Measurements from ENCODE around the gene LINS1.

The LINS1 gene

DNA sequence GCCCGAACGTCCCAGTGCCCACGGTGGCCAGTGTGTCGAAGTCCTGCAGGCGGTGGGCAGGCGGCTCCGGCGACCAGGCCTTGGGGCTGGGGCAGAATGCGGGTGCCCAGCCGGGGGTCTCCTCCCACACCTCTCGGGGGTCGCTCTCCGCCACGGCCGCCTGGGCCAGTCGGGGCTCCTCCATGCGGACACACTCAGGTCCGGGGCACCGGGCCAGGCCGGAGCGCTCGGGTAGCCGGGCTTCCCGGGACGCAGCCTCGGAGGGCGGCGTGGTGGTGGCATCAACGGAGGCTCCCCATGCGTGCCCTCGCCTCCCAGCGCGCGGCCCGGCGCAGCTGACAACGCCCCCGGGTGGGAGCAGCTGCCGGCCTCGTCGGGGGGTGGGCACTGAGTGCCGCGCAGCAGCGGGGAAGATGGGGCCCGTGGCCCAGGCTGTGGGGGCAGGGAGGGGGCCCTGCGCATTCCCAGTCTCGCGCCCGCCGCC is 43.2 kb downstream of the LINS1 start:
- DNase-seq (ENCODE audit: low spot score): no peak

DNA sequence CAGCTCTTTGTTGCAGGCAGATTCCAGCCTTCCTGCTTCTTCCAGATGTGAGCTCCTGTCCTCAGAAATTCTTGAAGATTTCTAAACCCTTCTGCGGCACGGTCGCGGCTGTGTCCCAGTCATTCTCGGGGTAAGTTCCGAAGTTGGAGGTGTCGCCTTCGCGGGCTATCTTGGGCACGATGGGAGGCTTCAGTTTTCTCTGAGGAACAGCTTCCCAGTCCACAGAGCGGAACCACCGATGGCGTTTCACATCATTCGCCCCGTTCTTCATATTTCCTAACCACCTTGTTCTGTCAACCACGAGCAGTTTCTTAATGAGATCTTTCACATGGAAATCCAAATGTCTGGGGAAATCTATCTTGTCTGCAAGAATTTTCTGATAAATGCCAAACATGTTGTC is 48.5 kb downstream of the LINS1 start:
- DNase-seq (ENCODE audit: low spot score): no peak

DNA sequence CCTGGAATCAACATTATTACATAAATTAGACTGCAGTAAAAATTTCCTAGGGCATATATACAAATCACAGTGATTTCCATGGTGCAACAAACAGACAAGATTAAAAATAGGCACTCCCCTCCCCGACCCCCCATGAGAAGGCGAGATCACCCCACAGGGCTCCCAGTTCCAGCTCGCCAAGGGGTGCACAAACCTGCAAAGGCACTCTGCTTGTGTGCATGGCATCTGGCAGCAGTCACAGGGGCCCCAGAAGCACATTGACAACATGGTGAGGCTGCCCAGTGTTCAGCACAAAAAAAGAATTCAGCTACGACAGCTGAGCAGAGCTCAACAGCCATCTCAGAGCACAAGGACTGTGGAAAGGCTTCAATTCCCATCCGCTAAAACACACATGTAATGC is 54.0 kb downstream of the LINS1 start:
- no peak for DNase-seq (ENCODE audit: low spot score)

DNA sequence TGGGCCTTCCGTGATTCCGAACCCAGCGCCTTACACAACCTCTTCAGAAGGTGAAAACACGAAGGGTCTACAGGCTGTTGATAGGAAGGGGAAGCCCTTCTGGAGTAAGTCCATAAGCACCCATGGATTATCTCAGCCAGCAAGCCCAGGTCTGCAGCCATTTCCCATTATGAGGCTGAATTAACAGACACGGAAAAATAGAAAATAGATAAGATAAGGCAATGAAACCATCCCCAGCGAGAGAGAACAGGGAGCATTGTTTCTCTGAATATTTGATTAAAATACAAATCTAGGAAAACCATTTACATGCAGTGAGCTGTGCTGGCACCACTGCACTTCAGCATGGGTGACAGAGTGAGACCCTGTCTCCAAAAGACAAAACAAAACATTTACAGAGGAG is 57.0 kb downstream of the LINS1 start:
- DNase-seq (ENCODE audit: low spot score): no peak

DNA sequence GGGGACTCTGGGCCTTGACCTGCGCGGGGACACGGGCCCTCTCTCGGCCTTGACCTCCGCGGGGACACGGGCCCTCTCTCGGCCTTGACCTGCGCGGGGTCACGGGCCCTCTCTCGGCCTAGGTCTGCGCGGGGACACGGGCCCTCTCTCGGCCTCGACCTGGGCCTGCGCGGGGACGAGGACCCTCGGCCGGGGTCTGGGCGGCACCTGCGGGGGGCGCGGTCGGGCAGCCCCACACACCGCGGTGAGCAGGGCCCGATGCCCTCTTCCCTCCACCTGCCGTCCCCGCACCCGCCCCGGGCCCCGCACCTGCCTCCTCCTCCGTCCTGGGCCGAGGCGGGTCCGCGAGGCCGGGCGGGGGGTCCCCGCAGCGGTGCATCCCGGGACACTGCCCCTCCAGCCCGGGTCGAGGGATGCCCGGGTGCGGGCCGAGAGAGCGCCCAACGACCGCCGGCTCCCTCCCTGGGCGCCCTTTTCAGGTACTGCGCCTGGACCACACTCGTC is 57.6 kb downstream of the LINS1 start:
- DNase-seq (ENCODE audit: low spot score): no peak

DNA sequence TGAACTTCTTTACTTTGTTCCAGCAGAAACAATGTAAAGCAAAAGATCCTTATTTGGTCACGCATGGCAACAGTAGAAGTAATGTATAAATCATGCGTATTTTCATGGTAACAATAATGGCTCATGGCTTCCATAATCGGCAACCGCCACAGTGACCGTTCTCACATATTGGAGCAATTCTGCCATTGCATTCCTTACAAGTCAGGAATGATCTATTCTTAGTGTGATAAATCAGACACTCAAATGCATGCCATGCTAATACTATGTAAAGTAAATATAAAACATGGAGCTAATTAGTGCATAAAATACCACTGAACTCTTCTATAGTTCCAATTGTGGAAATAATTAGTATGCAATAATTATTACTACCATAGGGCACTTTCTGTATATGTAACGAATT is 59.7 kb downstream of the LINS1 start:
- DNase-seq (ENCODE audit: low spot score): no peak

DNA sequence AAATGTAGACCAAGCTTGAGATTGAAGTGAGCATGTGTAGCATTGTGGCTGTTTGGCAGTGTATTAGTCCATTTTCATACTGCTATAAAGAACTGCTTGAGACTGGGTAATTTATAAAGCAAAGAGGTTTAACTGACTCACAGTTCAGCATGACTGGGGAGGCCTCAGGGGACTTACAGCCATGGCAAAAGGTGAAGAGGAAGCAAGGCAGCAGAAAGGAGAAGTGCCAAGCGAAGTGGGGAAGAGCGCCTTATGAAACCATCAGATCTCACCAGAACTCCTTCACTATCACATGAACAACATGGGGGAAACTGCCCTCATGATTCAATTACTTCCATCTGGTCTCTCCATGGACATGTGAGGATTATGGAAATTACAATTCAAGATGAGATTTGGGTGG is 64.7 kb downstream of the LINS1 start:
- no peak for DNase-seq (ENCODE audit: low spot score)

DNA sequence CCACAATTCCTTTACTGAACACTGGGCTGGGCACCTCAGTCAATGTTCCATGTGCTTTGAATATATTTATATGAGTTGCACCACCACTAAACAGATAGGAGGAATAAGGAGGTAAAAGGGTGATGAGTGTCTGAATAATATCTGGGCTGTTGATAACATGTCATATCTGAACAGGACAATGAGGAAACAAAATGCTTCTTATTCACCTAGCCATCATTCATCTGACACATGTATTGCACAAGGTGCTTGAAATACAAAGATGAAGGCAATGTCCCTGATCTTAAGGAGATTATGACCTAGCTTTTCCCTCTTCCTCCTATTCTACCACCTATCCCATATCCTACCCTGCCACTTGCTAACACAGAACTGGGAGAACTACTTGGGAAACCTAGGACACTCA is 65.3 kb downstream of the LINS1 start:
- DNase-seq (ENCODE audit: low spot score): no peak

DNA sequence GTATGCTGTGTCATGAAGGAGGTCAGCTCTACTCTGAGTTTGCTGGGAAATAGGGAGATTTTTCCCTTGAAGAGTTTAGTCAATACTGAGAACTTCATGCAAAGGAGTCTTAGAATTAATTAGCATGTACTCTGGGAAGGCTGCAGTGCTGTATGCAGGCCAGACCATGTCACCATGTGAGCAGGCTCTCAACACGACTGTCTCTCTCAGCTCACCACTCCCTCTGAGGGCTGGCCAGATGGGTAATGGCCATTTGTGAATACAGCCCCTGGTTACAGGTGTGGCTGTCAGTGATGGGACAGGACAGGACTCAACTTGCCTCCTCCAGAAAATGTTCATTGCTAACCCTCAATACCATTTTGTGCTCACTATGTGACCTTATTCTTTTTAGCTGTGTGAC is 68.1 kb downstream of the LINS1 start:
- DNase-seq (ENCODE audit: low spot score): no peak

DNA sequence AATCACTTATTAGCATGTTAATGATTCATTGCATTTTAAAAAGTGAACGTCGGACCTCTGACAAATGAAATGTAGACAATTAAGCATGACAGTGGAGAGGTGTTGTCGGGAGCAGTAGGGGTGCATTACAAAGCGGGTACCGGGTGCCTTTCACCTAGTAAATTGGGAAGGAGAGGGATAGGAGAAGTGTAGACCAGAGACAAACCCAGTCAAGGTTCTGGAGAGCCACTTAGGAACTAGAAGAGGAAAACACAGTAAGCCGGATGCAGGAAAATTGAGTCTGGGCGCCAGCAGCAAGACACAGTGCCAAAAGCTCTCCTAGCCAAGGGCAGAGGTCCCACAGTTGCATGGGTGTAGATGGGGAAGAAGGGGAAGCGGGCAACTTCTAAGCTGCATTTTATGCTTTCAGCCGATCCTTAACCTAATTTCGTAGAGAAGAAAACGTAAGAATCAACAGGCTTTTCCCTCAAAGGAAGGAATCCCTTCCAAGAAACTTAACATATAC is 70.1 kb downstream of the LINS1 start:
- DNase-seq (ENCODE audit: low spot score): no peak

DNA sequence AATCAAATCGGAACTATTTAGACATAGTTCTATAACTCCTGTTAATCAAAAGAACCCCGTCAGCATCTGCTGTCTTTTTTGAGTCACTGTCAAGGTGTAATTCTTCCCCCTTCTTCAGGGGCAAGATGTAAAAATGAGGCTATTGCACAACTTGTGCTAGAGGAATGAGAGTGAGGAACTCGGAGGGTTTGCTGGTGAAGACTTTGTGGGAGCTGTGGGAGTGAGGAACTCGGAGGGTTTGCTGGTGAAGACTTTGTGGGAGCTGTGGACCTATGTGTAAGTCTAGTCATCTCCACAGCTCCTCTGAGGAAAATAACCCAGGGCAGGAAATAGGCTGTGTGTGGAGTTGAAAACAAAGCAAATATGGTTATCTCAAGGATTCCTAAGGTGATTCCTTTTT is 70.8 kb downstream of the LINS1 start:
- DNase-seq (ENCODE audit: low spot score): no peak

DNA sequence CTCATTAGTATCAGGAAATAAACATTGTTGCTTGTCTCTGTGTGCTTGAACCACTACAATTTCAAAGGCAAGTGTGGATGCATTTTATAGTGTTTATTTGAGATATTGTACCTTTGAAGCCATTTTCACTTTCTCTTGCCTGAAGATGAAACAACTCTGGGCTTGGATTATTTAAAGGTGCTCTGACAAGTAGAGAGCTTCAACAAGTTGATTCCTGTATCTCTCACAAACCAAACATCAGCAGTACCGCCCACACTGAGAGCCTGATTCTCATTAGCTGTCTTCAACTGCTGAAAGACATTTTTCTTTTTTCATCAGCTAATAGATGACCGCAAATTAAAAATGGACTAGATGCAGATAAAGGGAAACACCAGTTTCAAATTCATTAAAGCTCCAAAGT is 72.4 kb downstream of the LINS1 start:
- DNase-seq (ENCODE audit: low spot score): no peak

DNA sequence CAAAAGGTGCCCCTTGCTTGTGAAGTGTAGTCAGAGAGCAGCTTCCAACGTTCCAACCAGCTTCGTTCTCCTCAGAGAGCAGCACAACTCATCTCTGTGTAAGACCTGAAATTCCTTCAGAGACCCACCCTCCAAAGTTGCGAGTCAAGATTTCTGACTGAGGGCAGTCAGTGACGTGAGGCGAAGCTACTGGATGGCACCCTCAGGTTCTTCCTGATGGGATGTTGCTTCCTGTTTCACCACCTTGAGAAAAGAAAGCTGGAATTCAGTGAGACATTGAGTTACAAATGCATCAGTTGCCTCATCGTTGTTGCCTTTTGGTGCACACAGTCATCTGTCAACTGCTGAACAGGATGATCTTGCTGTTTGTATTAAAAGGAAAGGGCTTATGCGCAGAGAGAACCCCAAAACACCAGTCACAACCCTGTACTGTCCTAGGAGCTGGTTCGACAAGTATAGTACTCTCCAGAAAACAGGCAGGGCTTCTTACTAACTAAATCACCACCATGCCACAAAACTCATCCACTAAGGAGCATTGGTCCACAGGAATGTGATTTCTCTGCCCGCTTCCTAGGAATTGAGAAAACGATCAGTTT is 73.1 kb downstream of the LINS1 start, which contains the start of gene CERS3:
Gene CERS3, minus strand, starts transcription at position 118 of the 596 bp plus-strand sequence. CDS start 27,101 bp downstream, outside the sequence.
- no peak for DNase-seq (ENCODE audit: low spot score)

DNA sequence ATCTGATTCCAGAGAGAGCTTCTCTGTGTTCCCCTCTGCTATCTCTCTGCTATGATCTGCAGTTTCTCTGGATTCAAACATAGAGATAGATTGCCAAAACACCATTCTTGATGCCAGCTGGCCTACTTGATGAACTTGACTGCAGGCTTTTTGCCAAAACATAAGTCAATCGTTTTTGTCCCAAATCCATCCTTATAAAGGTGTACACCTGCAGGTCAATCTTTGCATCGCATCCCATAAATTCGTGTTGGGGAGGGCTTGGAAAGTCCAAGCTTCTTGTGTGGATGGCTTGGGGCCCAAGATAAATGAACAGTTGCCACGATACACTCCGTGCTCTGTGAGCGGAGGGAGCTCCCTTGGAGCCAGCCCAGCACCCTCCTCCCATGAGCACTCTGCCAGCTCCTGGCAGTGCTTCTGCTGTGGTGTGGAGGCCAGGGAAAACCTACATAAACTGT is 75.9 kb downstream of the LINS1 start:
- no peak for DNase-seq (ENCODE audit: low spot score)

DNA sequence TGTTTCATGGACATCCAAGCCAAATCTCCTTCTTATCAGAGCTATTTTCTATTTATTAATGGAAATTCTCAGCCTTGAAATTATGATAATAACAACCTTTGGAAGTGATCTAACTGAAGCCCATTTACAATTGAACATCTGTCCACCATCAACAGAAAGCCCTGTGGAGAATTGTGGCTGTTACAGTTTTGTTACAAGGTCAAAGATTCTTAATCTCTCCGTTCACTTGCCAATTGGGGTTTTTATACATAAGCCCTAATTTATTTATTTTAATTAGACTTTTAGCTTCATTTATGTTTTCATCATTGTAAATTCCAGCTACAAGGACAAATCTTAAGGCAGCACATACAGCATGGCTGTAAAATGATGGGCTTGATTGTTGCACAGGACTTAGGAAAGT is 76.5 kb downstream of the LINS1 start:
- no peak for DNase-seq (ENCODE audit: low spot score)

DNA sequence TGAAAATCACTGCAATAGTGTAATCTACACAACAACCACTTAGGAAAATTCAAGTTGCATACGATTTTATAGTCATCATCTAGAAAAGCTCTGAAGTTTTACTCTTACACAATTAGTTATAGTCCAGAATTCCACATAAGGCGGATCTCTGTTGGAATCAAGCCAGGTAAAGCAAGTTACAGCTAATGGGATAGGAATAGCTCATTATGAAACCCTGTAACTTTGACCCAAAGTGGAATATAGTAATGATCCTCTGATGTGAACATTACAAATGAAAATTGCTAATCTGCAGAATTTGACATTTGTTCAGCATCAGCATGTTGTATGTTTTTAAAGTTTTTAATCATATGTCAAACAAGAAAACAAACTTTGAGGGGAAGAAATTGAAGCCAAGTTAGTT is 77.7 kb downstream of the LINS1 start:
- DNase-seq (ENCODE audit: low spot score): no peak

DNA sequence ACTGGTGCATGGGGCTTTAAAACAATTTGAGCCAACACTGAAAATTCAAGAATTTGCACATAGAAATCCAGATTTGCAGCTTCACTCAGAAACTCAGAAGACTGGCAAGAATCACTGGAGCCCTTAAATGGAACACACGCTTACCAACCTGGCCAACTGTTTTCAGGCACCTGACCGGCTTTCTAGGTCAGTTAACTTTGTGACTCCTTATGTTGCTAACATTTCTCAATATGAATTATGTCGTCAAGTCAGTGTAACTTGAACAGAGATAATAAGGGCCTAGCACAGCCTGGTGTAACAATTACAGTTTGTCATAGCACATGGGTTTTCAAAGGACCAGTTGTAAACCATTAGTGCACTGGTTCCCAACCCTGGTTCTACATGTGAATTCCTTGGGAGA is 80.1 kb downstream of the LINS1 start:
- DNase-seq (ENCODE audit: low spot score): no peak

DNA sequence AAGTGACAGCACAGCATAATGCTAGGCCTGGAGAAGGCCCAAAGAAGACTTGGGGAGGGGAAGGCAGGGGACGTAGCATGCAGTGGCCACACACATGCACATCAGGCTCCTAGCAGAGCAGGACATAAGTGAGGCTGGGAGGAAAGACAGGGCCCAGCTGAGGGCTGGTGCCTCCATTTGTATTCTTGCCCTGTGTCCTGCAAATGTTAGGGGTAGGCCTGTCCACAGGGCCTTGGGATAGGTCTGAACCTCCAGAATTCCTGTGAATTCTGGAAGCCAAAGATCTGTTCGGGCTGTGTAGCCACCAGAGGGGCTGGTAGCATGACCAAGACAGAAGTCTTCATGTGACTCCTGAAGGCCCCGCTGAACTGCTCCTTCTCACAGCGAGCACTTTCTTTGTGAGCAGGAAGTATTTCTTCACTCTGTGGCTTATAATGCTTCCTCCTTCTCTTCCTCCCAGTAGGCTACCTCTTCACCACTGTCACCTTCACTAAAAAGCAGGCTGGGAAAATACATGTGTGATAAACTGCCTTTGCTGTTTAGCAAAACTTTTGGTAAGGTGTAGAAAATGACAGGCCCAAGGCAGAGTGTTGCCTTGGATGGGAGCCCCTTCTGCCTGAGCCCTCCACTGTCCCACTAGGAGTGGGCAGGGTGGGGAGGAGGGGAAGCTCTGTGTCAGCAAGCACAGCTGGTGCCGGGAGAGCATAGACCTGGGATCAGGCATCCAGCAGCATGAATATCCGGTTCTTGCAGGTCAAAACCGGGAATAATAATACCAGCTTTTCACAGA is 81.7 kb downstream of the LINS1 start:
- peak; percentile 4 for DNase-seq (ENCODE audit: low spot score)

DNA sequence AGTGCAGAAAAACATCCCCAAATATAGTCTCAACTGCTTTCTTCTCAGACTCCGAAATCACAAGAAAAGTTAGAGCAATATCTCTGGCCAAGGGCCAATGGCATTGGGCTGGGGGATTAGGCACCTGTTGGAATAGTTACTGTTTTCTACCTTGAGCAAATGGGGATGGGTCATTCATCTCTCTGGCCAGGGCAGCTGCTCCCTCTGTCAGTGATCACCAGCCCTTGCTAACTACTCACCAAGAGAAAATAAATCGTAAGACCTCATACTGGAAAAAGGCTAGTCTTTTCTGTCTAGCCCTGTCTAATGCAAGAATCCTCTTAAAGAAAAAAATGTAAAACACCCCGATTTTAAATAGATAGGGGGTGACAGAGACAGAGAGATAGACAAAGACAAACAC is 84.1 kb downstream of the LINS1 start:
- DNase-seq (ENCODE audit: low spot score): no peak

Measured in activated CD4-positive, alpha-beta T cell treated with anti-CD3 and anti-CD28 coated beads, Interleukin-2, Interleukin-4, amounts not matched to agents 100 ng/mL and 50 ng/mL, durations not matched to agents 16 hours and 8 hours (primary cell).